Stomach (tissue), 4 donors: ENCODE data around the gene MYH14.

Experiments
- CTCF ChIP-seq, 7 experiments: fragments of 450-650 bp in 4 of 7; fragments of 200-600 bp in 3 of 7; sonication (generic) in 3 of 7; IDR thresholded peaks; one replicate each; pipeline ENCODE4 v1.5.1; 2016 to 2019; ENCODE audit warnings: antibody characterized with exemption in 7 of 7, control low read depth in 2 of 7, mild to moderate bottlenecking in 1 of 7
- POLR2A ChIP-seq, 4 donors: fragments of 450-650 bp; IDR thresholded peaks; one replicate each; pipeline ENCODE4 v1.6.1; 2016; ENCODE audit warnings: antibody characterized with exemption in 4 of 4, control low read depth in 2 of 4, mild to moderate bottlenecking in 1 of 4, moderate library complexity in 1 of 4

- TF ChIP-seq CTCF (IDR thresholded peaks at IDR 0.05) (no peak), POLR2A (IDR thresholded peaks at IDR 0.05) (no peak)
These were observed 85.5 kb downstream of the MYH14 start for GRCh38 chr19:50288954-50289353.
